ENCODE results near the gene APBA1. TPM values are rescaled to one million over a fixed set of nuclear protein-coding genes. Genes with fewer than 3 reads are reported as not detected.

The APBA1 gene
- total RNA-seq, 1 experiment from 2014 or later = 1.8 TPM

DNA sequence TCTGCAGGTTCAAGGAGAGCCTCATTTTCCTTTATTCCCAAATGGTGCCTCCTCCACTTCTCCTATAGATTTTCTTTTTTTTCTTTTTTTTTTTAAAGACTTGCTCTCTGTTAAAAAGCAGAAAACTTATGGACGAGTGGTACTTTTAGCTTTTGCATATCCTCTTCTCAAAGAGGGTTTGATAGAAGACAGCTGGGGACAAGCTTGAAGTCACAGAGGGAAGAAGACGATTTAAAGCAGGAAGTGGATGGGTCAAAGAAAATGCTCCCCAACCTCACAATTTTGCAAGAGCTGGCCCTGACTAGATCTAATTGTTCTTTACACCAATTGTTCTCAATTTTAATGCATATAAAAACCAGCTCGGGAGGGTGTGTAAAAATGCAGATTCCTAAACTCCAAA is 48.9 kb downstream of the APBA1 start:
- H3T11ph ChIP-seq (ENCODE audit: low read length) = no peak overlapping the region

More for the DNA sequence above, 48.9 kb downstream of the APBA1 start:
- Histone ChIP-seq H2BK15ac (ENCODE audit: low read depth, low read length) (no peak overlapping the region), H2AK5ac (ENCODE audit: insufficient read length, low read length) (no peak overlapping the region), H4K20me1 (ENCODE audit: control insufficient read depth, insufficient read depth, insufficient read length) (no peaks in the 10 kb centered on the region), H3K23me2 (ENCODE audit: insufficient read length, low read depth, low read length, poor library complexity, severe bottlenecking) (no peaks in the 10 kb centered on the region), H3K4ac (ENCODE audit: low read depth, low read length) (no peak overlapping the region), H3K23ac (ENCODE audit: insufficient read length, low read depth, low read length) (no peak overlapping the region), H2BK12ac (ENCODE audit: insufficient read length, low read depth, low read length) (no peak overlapping the region), H3K14ac (ENCODE audit: insufficient read depth, low read length) (no peak overlapping the region), H3K27ac (ENCODE audit: insufficient read length, low read depth, low read length) (no peak overlapping the region), H2BK120ac (ENCODE audit: low read depth, low read length, poor library complexity, severe bottlenecking) (no peak overlapping the region), H3K56ac (ENCODE audit: insufficient read length, low read depth, low read length) (no peak overlapping the region), H3K79me2 (ENCODE audit: insufficient read depth, low read length) (no peaks in the 10 kb centered on the region), H3K79me1 (ENCODE audit: insufficient read depth, low read depth, low read length, poor library complexity, severe bottlenecking) (no peaks in the 10 kb centered on the region), H2AFZ (ENCODE audit: low read length) (no peak overlapping the region), H4K8ac (replicated peaks; ENCODE audit: insufficient read length, low read depth, low read length) (no peak overlapping the region), H3K4me1 (ENCODE audit: insufficient read depth, low read length) (no peaks in the 10 kb centered on the region; the same call in 1 of the 2 replicates), H3K9me3 (ENCODE audit: control insufficient read depth, low read depth, low read length) (no peaks in the 10 kb centered on the region), H4K91ac (ENCODE audit: insufficient read length, low read depth, low read length) (no peak overlapping the region), H3K9ac (ENCODE audit: extremely low read depth, insufficient read length, low read length) (no peak overlapping the region), H3K18ac (ENCODE audit: insufficient read length, low read depth, low read length) (no peak overlapping the region), H3K27me3 (ENCODE audit: insufficient read depth, low read length) (no peaks in the 10 kb centered on the region; the same call in 1 of the 2 replicates), H2BK20ac (ENCODE audit: low read depth, low read length, poor library complexity, severe bottlenecking) (no peak overlapping the region), H3K4me2 (ENCODE audit: insufficient read depth, insufficient read length, low read length) (no peak overlapping the region), H4K5ac (ENCODE audit: insufficient read length, low read depth, low read length) (no peak overlapping the region), H2BK5ac (ENCODE audit: insufficient read length, low read length) (no peak overlapping the region)
- no peak for DNase-seq
- H3K27me3 Mint-ChIP-seq (ENCODE audit: low read depth) = no peaks in the 10 kb centered on the region
- H3K27ac Mint-ChIP-seq = no peak overlapping the region
- TF ChIP-seq, protein P1, sequence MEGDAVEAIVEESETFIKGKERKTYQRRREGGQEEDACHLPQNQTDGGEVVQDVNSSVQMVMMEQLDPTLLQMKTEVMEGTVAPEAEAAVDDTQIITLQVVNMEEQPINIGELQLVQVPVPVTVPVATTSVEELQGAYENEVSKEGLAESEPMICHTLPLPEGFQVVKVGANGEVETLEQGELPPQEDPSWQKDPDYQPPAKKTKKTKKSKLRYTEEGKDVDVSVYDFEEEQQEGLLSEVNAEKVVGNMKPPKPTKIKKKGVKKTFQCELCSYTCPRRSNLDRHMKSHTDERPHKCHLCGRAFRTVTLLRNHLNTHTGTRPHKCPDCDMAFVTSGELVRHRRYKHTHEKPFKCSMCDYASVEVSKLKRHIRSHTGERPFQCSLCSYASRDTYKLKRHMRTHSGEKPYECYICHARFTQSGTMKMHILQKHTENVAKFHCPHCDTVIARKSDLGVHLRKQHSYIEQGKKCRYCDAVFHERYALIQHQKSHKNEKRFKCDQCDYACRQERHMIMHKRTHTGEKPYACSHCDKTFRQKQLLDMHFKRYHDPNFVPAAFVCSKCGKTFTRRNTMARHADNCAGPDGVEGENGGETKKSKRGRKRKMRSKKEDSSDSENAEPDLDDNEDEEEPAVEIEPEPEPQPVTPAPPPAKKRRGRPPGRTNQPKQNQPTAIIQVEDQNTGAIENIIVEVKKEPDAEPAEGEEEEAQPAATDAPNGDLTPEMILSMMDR (conservative IDR thresholded peaks at IDR 0.05) = no peak
- no CpG with 5 or more reads among the region's 3 CpGs for WGBS (ENCODE audit: extremely low coverage, insufficient read length, low lambda C conversion rate)
- no peaks in the 10 kb centered on the region for H3K9me3 Mint-ChIP-seq
- no peaks in the 10 kb centered on the region for H3K36me3 Mint-ChIP-seq (ENCODE audit: insufficient read depth in 1 of 3, low read depth in 3 of 3)
- H3K4me3 Mint-ChIP-seq = no peak overlapping the region
- peaks cover 0 to 2% of the 10 kb centered on the region in 2 experiments; a peak in 1 of 4 replicates for H3K4me1 Mint-ChIP-seq

Data from H9 (cell line).